ENCODE measurements around the gene SLC36A4.

The SLC36A4 gene

GRCh38 chr11:93216511-93217101 lies 18.8 kb upstream of the SLC36A4 start:
- CTCF ChIA-PET: no interaction called here

GRCh38 chr11:93213622-93214021 lies 15.8 kb upstream of the SLC36A4 start:
- no peak for TF ChIP-seq CTCF (IDR thresholded peaks at IDR 0.05; ENCODE audit: insufficient read depth, low read length, missing control alignments)
- H3K4me3 ChIP-seq (ENCODE audit: low read depth, low read length): no peak overlapping the region
- CTCF ChIA-PET: interaction anchor here (1.0 to 1.9 kb wide), 4 partner anchors 12 to 272 kb away, joined by 3 to 6 read pairs (median 4); no protein-coding TSS in a partner anchor
- no peak for DNase-seq (ENCODE audit: low read depth, low spot score)
- POLR2A ChIA-PET: no interaction called here

More at GRCh38 chr11:93216511-93217101, 18.8 kb upstream of the SLC36A4 start:
- H3K4me3 ChIP-seq (ENCODE audit: low read depth, low read length): no peak overlapping the region
- no peak for DNase-seq (ENCODE audit: low read depth, low spot score)
- no peak for TF ChIP-seq CTCF (IDR thresholded peaks at IDR 0.05; ENCODE audit: insufficient read depth, low read length, missing control alignments)
- POLR2A ChIA-PET: no interaction called here

GRCh38 chr11:93212094-93212493 lies 14.3 kb upstream of the SLC36A4 start:
- no peak for TF ChIP-seq CTCF (IDR thresholded peaks at IDR 0.05; ENCODE audit: insufficient read depth, low read length, missing control alignments)
- DNase-seq (ENCODE audit: low read depth, low spot score): no peak
- ChIA-PET POLR2A (no interaction called here), CTCF (no interaction called here)
- H3K4me3 ChIP-seq (ENCODE audit: low read depth, low read length): no peak overlapping the region

- no peak overlapping the region for H3K4me3 ChIP-seq (ENCODE audit: low read depth, low read length)
- ChIA-PET CTCF (no interaction called here), POLR2A (no interaction called here)
- no peak for TF ChIP-seq CTCF (IDR thresholded peaks at IDR 0.05; ENCODE audit: insufficient read depth, low read length, missing control alignments)
- DNase-seq (ENCODE audit: low read depth, low spot score): no peak
These were observed 11.7 kb upstream of the SLC36A4 start for GRCh38 chr11:93209466-93209865.

GRCh38 chr11:93208663-93209270 lies 11.0 kb upstream of the SLC36A4 start:
- POLR2A ChIA-PET: no interaction called here
- no peak for TF ChIP-seq CTCF (IDR thresholded peaks at IDR 0.05; ENCODE audit: insufficient read depth, low read length, missing control alignments)
- CTCF ChIA-PET: no interaction called here
- DNase-seq (ENCODE audit: low read depth, low spot score): no peak
- H3K4me3 ChIP-seq (ENCODE audit: low read depth, low read length): no peak overlapping the region

- no peak for DNase-seq (ENCODE audit: low read depth, low spot score)
- POLR2A ChIA-PET: no interaction called here
- CTCF ChIA-PET: no interaction called here
- H3K4me3 ChIP-seq (ENCODE audit: low read depth, low read length): no peak overlapping the region
- no peak for TF ChIP-seq CTCF (IDR thresholded peaks at IDR 0.05; ENCODE audit: insufficient read depth, low read length, missing control alignments)
These were observed 1.8 kb upstream of the SLC36A4 start for GRCh38 chr11:93199616-93200015.

Measured in AG04449 (cell line).